ENCODE measurements around the gene GAL3ST2.
"Not testable (repeated sequence)": the region's sequence is repeated elsewhere in the genome, so short reads cannot be mapped to it uniquely, and the experiment has no call there.

GAL3ST2 gene

GRCh38 chr2:241798631-241799521 lies 22.3 kb downstream of the GAL3ST2 start:
- TF ChIP-seq CTCF (IDR thresholded peaks at IDR 0.05; ENCODE audit: low read depth, low read length), result no peak
- no peak for DNase-seq (ENCODE audit: low read depth, low spot score)
- in situ Hi-C loops (cut with HindIII; ENCODE audit: low sequenced_read_pairs), result no loop called here

GRCh38 chr2:241799522-241800197 lies 23.0 kb downstream of the GAL3ST2 start:
- in situ Hi-C loops (cut with HindIII; ENCODE audit: low sequenced_read_pairs), result no loop called here
- H3K4me3 ChIP-seq (ENCODE audit: low read depth, low read length), result no peak overlapping the region
- no peak for DNase-seq (ENCODE audit: low read depth, low spot score)
- no peak for TF ChIP-seq CTCF (IDR thresholded peaks at IDR 0.05; ENCODE audit: low read depth, low read length)

More at GRCh38 chr2:241798631-241799521, 22.3 kb downstream of the GAL3ST2 start:
- no peak overlapping the region for H3K4me3 ChIP-seq (ENCODE audit: low read depth, low read length)

- DNase-seq (ENCODE audit: low read depth, low spot score); in situ Hi-C loops (cut with HindIII; ENCODE audit: low sequenced_read_pairs); H3K4me3 ChIP-seq (ENCODE audit: low read depth, low read length): not testable (repeated sequence)
Measured at GRCh38 chr2:241800198-241800903, 23.7 kb downstream of the GAL3ST2 start.

GRCh38 chr2:241801611-241802420 lies 25.2 kb downstream of the GAL3ST2 start:
- no peak overlapping the region for H3K4me3 ChIP-seq (ENCODE audit: low read depth, low read length)
- TF ChIP-seq CTCF (IDR thresholded peaks at IDR 0.05; ENCODE audit: low read depth, low read length), result no peak
- no peak for DNase-seq (ENCODE audit: low read depth, low spot score)
- in situ Hi-C loops (cut with HindIII; ENCODE audit: low sequenced_read_pairs), result no loop called here

GRCh38 chr2:241802421-241803318 lies 26.0 kb downstream of the GAL3ST2 start:
- in situ Hi-C loops (cut with HindIII; ENCODE audit: low sequenced_read_pairs), result no loop called here
- no peak for TF ChIP-seq CTCF (IDR thresholded peaks at IDR 0.05; ENCODE audit: low read depth, low read length)
- no peak for DNase-seq (ENCODE audit: low read depth, low spot score)
- H3K4me3 ChIP-seq (ENCODE audit: low read depth, low read length), result no peak overlapping the region

Measured in astrocyte of the spinal cord (primary cell).